Sigmoid colon (tissue), 7 donors: ENCODE data around the gene VWA5B1. TPM values are rescaled to one million over a fixed set of nuclear protein-coding genes. Genes with fewer than 3 reads are reported as not detected.
"Not testable (repeated sequence)": the region's sequence is repeated elsewhere in the genome, so short reads cannot be mapped to it uniquely, and the experiment has no call there.

ENCODE experiments used
- DNase-seq: peaks from one replicate; pipeline ENCODE4 v3.0.0-alpha.2; 2019
- H3K27ac ChIP-seq, 4 donors: fragments of 200-600 bp; sonication (generic); one replicate each; pipeline ENCODE4 v1.5.1; 2016 to 2019; ENCODE audit warnings: mild to moderate bottlenecking in 1 of 4
- H3K27me3 ChIP-seq, 3 donors: fragments of 200-600 bp; sonication (generic); one replicate each; pipeline ENCODE4 v1.5.1; 2019; ENCODE audit warnings: mild to moderate bottlenecking in 1 of 3
- H3K36me3 ChIP-seq, 4 donors: fragments of 200-600 bp; sonication (generic); one replicate each; pipeline ENCODE4 v1.5.1; 2016 to 2019
- H3K4me1 ChIP-seq, 4 donors: fragments of 200-600 bp; sonication (generic); one replicate each; pipeline ENCODE4 v1.5.1; 2017 to 2019
- H3K4me3 ChIP-seq, 4 donors: fragments of 200-600 bp; sonication (generic); one replicate each; pipeline ENCODE4 v1.5.1; 2017 to 2019; ENCODE audit warnings: mild to moderate bottlenecking in 2 of 4, moderate library complexity in 1 of 4
- H3K9me3 ChIP-seq, 4 donors: fragments of 200-600 bp in 3 of 4; sonication (generic) in 3 of 4; one replicate each; pipeline versions ENCODE4 v1.5.1 to v1.6.1; 2013 to 2019
- CTCF ChIP-seq, 4 experiments: fragments of 450-650 bp in 3 of 4; fragments of 200-600 bp in 1 of 4; IDR thresholded peaks; one replicate each; pipeline ENCODE4 v1.5.1; 2016 to 2019; ENCODE audit warnings: antibody characterized with exemption in 4 of 4, mild to moderate bottlenecking in 3 of 4, moderate library complexity in 2 of 4
- EP300 ChIP-seq, 4 donors: sonication (generic); formaldehyde crosslinking; IDR thresholded peaks; one replicate each; pipeline ENCODE4 v1.6.1; 2017; ENCODE audit warnings: antibody characterized with exemption in 4 of 4
- POLR2A ChIP-seq, 2 donors: fragments of 450-650 bp; IDR thresholded peaks; one replicate each; pipeline ENCODE4 v1.6.1; 2016; ENCODE audit warnings: antibody characterized with exemption in 2 of 2, mild to moderate bottlenecking in 2 of 2, moderate library complexity in 2 of 2
- POLR2AphosphoS5 ChIP-seq, 4 donors: sonication (generic); formaldehyde crosslinking; IDR thresholded peaks; one replicate each; pipeline ENCODE4 v1.6.1; 2017; ENCODE audit warnings: antibody characterized with exemption in 4 of 4
- WGBS, 2 donors: extraction: QIAGEN DNeasy Blood & Tissue Kit; methylation state at CpG; one replicate each; pipeline ENCODE4 v1.1.7; 2013; 5-methylcytosine and 5-hydroxymethylcytosine counted together
- intact Hi-C: fragments of 100-400 bp; cut with DNase I; formaldehyde crosslinking; loops from one replicate; pipeline ENCODE4 v1.15.1; 2023
- polyA plus RNA-seq, 3 donors: library from polyadenylated mRNA; stranded (reverse); fragments of 200-250 nt; gene quantifications; one replicate each; pipeline ENCODE4 v1.2.3, GENCODE V29; 2013
- total RNA-seq, 4 donors: library from RNA; depleted of rRNA; stranded (reverse); fragments of >200 nt; gene quantifications; one replicate each; pipeline ENCODE4 v1.1.0, GENCODE V29; 2016
- donor health status: healthy with polysubstance abuse.
- donor health status: Bipolar disorder and iron deficiency.
- donor health status: healthy.

The VWA5B1 gene
- total and polyA plus RNA-seq, 7 donors = 0.16 to 0.22 TPM; not detected in 5

GRCh38 chr1:20262810-20263534 lies 27.7 kb upstream of the VWA5B1 start:
- TF ChIP-seq POLR2A (IDR thresholded peaks at IDR 0.05) (no peak), CTCF (IDR thresholded peaks at IDR 0.05) (no peak), EP300 (IDR thresholded peaks at IDR 0.05) (no peak), POLR2AphosphoS5 (IDR thresholded peaks at IDR 0.05) (no peak)
- no peaks in the 10 kb centered on the region for H3K27me3 ChIP-seq
- no peak overlapping the region for H3K27ac ChIP-seq
- intact Hi-C loops = no loop called here
- no peaks in the 10 kb centered on the region for H3K36me3 ChIP-seq
- H3K4me1 ChIP-seq = peaks cover 0 to 36% (median 12%) of the 10 kb centered on the region in 4 donors
- no peak for DNase-seq
- 82 to 92% methylated on average over 8 of the region's 8 CpGs for WGBS, 2 donors
- H3K4me3 ChIP-seq = no peak overlapping the region
- H3K9me3 ChIP-seq = no peaks in the 10 kb centered on the region

- H3K36me3 ChIP-seq = no peaks in the 10 kb centered on the region
- peaks cover 0 to 22% (median 8%) of the 10 kb centered on the region in 4 donors for H3K4me1 ChIP-seq
- H3K4me3 ChIP-seq = no peak overlapping the region
- H3K27me3 ChIP-seq = no peaks in the 10 kb centered on the region
- peak; percentile 85 for DNase-seq
- WGBS, 2 donors = 12 to 53% methylated on average over 4 of the region's 4 CpGs
- peak overlapping the region in 1 of 4 donors; percentile 32 for H3K27ac ChIP-seq
- TF ChIP-seq POLR2A (IDR thresholded peaks at IDR 0.05) (no peak), POLR2AphosphoS5 (IDR thresholded peaks at IDR 0.05) (peak; percentile 40 to 68 (median 50)), CTCF (IDR thresholded peaks at IDR 0.05) (no peak), EP300 (IDR thresholded peaks at IDR 0.05) (peak in 2 of 4 donors; percentile 35 to 55)
- H3K9me3 ChIP-seq = no peaks in the 10 kb centered on the region
- intact Hi-C loops = no loop called here
Observed at GRCh38 chr1:20265250-20265649, 25.4 kb upstream of the VWA5B1 start.

DNA sequence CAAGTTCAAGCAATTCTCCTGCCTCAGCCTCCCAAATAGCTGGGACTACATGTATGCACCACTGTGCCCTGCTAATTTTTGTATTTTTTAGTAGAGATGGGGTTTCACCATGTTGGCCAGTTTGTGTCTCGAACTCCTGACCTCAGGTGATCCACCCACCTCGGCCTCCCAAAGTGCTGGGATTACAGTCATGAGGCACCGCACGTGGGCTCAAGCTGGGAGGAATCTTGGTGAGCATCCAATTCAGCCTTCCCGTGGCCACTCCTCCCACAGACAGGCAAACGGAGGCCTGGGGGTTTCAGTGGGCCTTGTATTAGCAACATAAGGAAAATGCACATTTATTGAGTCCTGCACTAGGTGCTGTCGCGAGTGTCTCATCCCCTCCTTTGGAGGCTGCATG lies 24.5 kb upstream of the VWA5B1 start:
- H3K4me1 ChIP-seq = peaks cover 0 to 13% (median 6%) of the 10 kb centered on the region in 4 donors
- no peaks in the 10 kb centered on the region for H3K36me3 ChIP-seq
- DNase-seq = no peak
- 77 to 80% methylated on average over 8 of the region's 8 CpGs for WGBS, 2 donors
- no peaks in the 10 kb centered on the region for H3K9me3 ChIP-seq
- intact Hi-C loops = no loop called here
- no peak overlapping the region for H3K4me3 ChIP-seq
- TF ChIP-seq POLR2AphosphoS5 (IDR thresholded peaks at IDR 0.05) = no peak
- no peak overlapping the region for H3K27ac ChIP-seq
- no peaks in the 10 kb centered on the region for H3K27me3 ChIP-seq

DNA sequence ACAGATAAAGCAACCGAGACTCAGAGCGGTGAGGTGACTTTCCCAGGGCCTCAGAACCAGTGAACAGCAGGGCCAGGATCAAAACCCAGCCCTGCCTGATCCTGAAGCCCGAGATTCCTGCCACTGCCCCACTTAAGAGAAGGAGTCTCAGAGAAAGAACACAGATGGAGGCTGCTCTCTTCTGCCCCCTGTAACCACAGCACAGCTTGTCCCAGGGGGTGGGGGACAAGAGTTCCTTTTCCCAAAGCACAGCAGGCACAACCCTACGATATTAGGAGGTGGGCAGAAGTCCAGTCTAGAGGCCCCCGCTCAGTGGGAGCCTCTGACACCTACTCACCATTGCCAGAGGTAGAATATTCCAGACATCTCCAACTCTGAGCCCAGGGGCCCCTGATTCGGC lies 24.0 kb upstream of the VWA5B1 start:
- Histone ChIP-seq H3K36me3 (no peaks in the 10 kb centered on the region), H3K27ac (no peak overlapping the region), H3K4me3 (no peak overlapping the region), H3K27me3 (no peaks in the 10 kb centered on the region), H3K9me3 (no peaks in the 10 kb centered on the region), H3K4me1 (peaks cover 0 to 12% (median 5%) of the 10 kb centered on the region in 4 donors)
- DNase-seq = no peak
- intact Hi-C loops = no loop called here
- WGBS, 2 donors = 70 to 90% methylated on average over 6 of the region's 6 CpGs
- TF ChIP-seq POLR2AphosphoS5 (IDR thresholded peaks at IDR 0.05) (no peak), POLR2A (IDR thresholded peaks at IDR 0.05) (no peak), CTCF (IDR thresholded peaks at IDR 0.05) (no peak), EP300 (IDR thresholded peaks at IDR 0.05) (no peak)

GRCh38 chr1:20271498-20272400 lies 18.9 kb upstream of the VWA5B1 start:
- no peak for TF ChIP-seq POLR2AphosphoS5 (IDR thresholded peaks at IDR 0.05)
- TF ChIP-seq EP300 (IDR thresholded peaks at IDR 0.05) = no peak
- TF ChIP-seq CTCF (IDR thresholded peaks at IDR 0.05) = no peak
- no peak for TF ChIP-seq POLR2A (IDR thresholded peaks at IDR 0.05)

DNA sequence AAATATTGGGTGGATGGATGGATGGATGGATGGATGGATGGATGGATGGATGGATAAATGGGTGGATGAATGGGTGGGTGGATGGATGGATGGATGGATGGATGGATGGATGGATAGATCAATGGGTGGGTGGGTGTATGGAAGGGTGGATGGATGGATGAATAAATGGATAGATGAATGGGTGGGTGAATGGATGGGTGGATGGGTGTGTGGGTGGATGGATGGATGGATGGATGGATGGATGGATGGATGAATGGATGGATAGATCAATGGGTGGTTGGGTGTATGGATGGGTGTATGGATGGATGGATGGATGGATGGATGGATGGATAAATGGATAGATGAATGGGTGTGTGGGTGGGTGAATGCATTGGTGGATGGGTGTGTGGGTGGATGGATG lies 17.0 kb upstream of the VWA5B1 start:
- H3K4me3 ChIP-seq, DNase-seq, H3K27me3 ChIP-seq, intact Hi-C loops, H3K9me3 ChIP-seq, H3K4me1 ChIP-seq, H3K36me3 ChIP-seq, H3K27ac ChIP-seq: not testable (repeated sequence)

More at GRCh38 chr1:20271498-20272400, 18.9 kb upstream of the VWA5B1 start:
- no peaks in the 10 kb centered on the region for H3K27me3 ChIP-seq
- intact Hi-C loops = no loop called here
- no peaks in the 10 kb centered on the region for H3K36me3 ChIP-seq
- no peak overlapping the region for H3K27ac ChIP-seq
- DNase-seq = no peak
- no peaks in the 10 kb centered on the region for H3K4me1 ChIP-seq
- H3K9me3 ChIP-seq = no peaks in the 10 kb centered on the region
- no peak overlapping the region for H3K4me3 ChIP-seq
- 73 to 77% methylated on average over 11 of the region's 11 CpGs for WGBS, 2 donors
